GM21576 (cell line): ENCODE results near the gene SIK1.

Experiments
- ATAC-seq: cut with Tn5 transposase; IDR thresholded peaks from one replicate; pipeline ENCODE4 v1.9.1; 2021; ENCODE audit warnings: mild to moderate bottlenecking, moderate library complexity; ENCODE audit not compliant: unreplicated experiment

The SIK1 gene

DNA sequence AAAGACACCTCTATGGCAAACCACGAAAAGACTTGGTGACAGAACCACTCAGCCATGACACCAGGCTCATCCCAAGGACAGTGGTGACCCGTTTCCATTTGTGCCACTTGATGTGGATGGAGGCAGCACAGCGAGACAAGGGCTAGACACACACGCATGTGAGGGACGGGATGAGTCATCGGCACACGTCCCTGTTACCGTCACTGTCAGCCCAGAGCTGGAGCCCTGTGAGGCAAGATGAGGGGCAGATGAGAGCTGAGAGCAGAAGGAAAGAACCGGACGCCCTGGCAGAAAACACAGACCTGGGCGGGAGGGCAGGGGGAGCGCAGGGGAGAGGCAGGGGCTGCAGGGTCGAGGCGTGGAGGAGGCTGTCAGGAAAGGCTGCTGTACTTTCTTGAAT lies 57.8 kb downstream of the SIK1 start:
- ATAC-seq, result no peak

DNA sequence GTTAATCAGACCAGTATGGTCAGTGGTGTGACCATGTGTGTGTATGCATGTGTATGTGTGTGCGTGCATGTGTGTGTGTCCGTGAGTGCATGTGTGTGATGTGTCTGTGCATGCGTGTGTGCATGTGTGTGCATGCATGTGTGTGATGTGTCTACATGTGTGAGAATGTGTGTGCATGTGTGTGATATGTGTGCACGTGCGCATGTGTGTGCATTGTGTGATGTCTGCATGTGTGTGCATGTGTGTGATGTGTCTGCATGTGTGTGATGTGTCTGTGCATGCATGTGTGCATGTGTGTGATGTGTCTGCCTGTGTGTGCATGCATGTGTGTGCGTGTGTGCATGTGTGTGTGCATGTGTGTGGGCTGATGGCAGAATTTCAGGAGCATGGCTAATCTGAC lies 58.2 kb downstream of the SIK1 start:
- no peak for ATAC-seq

DNA sequence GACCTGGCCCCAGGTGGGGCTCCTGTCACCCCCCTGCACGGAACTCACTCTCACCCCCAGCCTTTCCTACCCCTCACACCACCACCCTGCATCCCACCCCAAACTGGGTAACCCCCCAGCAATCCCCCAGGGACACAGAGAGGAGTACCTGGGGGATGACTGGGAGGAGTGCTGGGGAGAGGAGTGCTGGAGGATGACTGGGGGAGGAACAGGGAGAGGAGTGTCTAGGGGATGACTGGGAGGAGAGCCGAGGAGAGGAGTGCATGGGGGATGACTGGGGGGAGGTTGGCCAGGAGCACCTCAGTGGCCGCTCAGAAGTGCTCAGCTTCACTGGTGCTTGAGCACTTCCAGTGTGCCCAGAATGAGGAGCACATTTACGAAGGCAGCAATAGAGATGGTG lies 59.1 kb downstream of the SIK1 start:
- no peak for ATAC-seq

DNA sequence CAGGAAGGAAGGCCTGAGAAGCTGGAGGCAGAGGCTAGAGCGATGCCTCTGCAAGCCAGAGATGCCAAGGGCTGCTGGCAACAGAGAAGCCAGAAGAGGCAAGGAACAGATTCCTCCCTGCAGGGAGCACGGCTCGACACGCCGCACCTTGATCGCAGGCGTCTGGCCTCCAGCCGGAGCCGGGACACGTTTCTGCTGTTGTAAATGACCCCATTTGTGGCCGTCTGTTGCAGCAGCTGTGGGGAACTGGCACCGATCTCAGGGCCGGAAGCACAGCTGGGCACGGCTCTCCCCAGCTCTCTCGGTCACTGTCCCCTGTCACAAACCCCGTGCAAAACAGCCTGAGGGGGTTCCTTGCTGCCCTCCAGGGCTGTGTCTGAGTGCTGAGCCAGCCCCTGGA lies 59.6 kb downstream of the SIK1 start:
- no peak for ATAC-seq

DNA sequence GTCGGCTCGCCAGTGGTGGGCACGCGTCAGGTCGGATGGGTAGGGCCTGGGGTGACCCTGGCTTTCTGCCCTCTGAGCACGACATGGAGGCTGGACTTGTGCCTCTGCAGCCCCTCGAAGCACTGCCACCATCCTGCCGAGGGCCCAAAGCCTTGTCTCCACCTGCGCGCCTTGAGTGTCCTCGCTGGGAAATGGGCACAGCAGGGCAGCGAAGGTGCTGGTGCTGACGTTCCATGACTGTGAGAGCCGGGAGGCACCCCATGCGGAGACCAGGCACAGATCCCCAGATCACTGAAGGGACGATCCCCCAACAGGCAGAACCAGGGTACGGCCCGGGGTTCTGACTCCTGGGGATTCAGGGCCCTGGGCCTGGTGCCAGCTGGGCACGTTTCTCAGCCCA lies 60.3 kb downstream of the SIK1 start:
- no peak for ATAC-seq

DNA sequence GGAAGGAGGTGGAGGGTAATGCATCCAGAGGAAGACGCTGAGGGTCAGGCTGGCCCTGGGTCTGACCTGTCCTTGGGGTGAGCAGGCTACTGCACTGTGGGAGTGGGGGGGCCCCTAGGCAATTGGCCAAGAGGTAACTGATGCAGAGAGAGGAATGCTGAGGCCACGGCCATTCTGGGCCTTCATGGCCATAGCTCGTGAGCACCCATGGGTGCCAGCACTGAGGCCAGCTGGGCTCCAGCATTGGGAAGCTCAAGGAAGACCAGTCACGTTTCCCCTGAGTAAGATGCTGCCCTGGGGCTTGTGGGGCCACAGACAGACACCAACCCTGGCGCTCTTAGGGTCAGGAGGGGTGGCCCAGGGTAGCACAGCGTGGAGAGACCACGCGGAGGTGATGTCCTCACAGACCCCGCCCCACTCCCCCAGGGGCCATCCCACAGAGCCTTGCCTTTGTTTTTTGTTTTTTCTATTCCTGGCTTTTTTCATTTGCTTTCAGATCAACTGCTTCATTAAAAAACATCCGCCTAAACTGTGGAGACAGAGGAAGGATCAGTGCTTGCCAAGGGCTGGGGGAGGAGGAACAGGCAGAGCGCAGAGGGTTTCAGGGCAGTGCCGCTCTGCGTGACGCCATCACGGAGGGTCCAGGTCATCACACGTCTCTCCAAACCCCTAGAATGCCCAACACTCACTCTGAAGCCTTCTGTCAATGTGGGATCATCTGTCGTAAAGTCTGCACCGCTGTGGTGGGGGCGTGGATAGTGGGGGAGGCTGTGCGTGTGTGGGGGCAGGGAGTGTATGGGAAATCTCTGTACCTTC lies 61.1 kb downstream of the SIK1 start:
- no peak for ATAC-seq

DNA sequence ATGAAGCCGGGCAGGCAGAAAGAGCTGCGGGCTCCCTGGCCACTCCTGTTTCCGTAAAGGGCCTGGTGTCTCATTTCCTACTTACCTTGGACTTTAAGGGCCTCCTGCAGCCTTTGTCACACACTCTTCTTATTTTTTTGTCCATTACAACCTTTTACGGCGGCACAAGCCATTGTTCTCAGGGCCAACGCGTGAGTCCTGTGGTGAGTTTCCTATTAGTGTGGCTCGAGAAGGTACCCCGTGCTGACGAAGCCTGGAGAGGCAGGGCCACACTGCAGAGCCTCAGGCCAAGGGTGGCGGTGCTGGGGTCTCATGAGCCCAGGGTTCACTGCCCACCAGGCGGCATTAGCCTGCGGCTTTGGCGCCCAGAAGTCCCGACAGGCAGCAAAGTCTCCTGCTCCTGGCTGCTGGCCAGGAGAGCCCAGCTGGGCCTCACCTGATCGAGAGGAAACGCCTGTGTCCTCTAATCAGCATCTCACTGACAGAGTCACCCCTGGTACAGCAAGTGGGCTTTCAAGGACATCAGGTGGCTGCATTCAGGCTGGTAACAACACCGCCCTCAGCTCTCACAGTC lies 62.0 kb downstream of the SIK1 start:
- ATAC-seq, result no peak
